Dermis microvascular lymphatic vessel endothelial cell (primary cell): ENCODE measurements around the gene TYMP. TPM values are rescaled to one million over a fixed set of nuclear protein-coding genes. Genes with fewer than 3 reads are reported as not detected.
"Not testable (repeated sequence)": the region's sequence is repeated elsewhere in the genome, so short reads cannot be mapped to it uniquely, and the experiment has no call there.

Experiments used
- DNase-seq, 2 donors: peaks; one replicate each; pipeline versions ENCODE4 v3.0.0 to v3.0.0-alpha.2; 2010; ENCODE audit warnings: low read depth in 2 of 2
- total RNA-seq: library from RNA; depleted of rRNA; stranded (reverse); fragments of >200 nt; gene quantifications from 2 replicates; pipeline ENCODE4 v1.2.1, GENCODE V29; 2014

TYMP gene
- total RNA-seq, 1 donor from 2014 or later = 11.9 TPM

- peak; percentile 93 to 98 for DNase-seq
Observed at GRCh38 chr22:50525104-50525857, 4.5 kb downstream of the TYMP start, which contains the start of gene SCO2. Gene SCO2, minus strand, starts transcription at chr22:50525598. Its CDS starts 1,187 bp downstream, at chr22:50524411.

DNA sequence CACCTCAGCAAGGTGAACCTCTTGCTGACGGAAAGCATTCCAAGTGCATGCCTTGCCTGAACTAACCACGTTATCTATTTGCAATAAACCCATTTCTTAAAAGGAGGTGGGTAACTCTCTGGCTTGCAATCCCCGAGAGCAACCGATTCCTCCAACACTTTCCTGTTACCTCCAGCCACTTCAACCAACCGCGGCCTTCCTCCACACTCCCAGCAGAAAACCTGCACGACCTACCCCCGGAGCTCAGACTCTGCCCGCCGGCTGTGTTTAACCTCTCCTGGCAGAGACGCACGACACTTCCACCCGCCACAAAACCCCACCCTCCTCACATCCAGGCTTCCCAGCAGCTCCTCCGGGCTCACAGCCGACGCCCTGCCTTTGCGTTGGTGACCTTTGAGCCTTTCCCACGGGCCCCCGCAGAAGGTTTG is 5.1 kb downstream of the TYMP start:
- DNase-seq = peak in 1 of 2 donors; percentile 22

DNA sequence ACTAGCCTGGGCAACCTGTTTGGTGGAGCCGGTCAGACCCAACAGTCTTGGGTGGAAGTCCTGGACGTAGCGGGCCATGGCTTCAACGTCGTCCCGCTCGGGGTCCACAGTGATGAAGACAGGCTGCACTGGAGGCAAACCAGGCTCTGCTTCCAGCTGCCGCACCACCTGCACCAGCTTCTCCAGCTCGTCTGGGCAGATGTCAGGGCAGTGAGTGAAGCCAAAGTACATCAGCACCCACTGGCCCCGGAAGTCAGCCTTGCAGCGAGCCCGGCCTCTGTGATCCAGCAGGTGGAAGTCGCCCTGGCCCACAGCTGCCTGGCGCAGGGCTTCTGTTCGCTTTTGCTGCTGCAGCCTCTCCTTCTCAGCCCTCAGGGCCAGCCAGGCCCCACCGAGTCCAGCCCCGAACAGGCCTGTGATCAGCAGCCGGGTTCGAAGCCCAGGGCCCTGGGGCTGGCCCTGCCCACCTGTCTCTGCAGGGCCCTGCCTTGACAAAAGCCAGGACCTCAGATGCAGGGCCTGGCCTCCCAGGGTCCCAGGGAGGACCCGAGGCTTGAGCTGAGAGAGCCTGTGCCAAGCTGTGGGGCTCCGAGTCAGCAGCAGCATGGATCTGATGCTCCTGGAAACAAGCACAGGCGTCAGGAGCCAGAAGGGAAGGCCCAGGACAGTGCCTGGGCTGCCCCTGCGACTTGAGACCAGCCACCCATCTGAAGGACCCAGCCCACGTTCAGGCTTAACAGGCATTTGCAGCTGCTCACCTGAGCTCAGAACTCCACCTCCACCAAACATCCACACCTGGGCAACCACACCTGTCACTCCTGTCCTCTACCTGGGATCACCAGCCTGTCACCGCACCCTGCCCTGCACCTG is 5.8 kb downstream of the TYMP start:
- no peak for DNase-seq

- no peak for DNase-seq
Observed at GRCh38 chr22:50523458-50523805, 6.4 kb downstream of the TYMP start.

DNA sequence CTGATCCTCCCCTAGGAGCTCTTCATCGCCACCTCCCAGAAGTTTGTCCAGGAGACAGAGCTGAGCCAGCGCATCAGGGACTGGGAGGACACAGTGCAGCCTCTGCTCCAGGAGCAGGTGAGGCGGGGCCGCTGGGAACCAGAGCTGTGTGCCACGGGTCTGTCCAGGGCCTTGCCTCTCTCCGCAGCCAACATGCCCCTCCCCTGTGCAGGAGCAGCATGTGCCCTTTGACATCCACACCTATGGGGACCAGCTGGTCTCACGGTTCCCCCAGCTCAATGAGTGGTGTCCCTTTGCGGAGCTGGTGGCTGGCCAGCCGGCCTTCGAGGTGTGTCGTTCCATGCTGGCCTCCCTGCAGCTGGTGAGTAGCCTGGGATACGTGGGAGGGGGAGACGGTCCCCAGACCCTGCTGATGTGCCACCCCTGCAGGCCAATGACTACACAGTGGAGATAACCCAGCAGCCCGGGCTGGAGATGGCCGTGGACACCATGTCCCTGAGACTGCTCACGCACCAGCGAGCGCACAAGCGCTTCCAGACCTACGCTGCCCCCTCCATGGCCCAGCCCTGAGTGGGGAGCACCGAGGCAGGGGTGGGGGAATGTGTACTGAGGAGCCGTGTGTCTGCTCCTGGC is 6.9 kb downstream of the TYMP start:
- no peak for DNase-seq

DNA sequence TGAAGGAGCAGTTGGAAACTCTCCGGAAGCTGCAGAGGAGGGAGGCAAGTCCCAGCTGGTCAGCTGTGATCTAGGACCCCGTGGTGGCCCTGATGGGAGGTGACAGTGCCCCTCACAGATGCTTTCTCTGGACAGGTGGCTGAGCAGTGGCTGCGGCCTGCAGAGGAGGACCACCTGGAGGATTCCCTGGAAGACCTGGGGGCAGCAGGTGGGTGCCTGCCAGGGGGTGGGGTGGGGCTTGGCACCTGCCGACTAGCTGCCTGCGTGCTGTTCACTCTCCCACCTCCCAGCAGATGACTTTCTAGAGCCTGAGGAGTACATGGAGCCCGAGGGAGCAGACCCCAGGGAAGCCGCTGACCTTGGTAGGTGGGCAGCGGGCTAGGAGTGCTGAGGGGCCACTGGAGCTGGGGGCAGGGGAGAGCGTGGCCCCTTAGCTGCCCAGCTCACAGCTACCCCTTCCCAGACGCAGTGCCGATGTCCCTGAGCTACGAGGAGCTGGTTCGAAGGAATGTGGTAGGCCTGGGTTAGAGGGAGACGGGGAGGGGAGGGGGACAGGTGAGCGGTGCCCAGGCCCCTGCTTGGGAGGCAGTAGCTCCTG is 7.5 kb downstream of the TYMP start:
- DNase-seq = no peak

- no peak for DNase-seq
Observed at GRCh38 chr22:50521710-50522109, 8.1 kb downstream of the TYMP start.

DNA sequence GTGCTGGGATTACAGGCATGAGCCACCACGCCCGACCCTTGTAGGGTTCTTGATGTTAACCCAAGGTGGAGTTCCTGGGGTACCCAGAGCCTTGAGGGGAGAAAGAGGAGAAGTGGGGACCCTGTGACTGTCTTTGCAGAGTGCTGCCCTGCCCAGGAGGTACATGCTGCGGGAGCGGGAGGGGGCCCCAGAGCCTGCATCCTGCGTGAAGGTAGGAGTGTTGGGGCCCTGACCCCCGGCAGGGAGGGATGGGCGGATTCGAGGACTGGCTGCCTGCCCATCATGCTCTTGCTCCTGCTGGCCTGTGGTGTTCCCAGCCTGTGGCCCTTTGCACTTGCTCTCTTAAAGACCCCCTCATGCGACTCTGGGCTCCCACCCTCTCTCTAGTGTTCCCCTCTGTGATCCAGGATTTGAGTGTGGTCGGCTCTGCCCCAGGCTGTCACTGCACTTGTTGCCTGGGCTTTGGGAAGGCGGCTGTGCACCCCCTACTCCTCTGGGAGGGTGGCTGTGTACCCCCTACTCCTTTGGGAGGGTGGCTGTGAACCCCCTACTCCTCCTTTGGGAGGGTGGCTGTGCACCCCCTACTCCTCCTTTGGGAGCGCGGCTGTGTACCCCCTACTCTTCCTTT is 8.9 kb downstream of the TYMP start:
- DNase-seq = no peak

GRCh38 chr22:50520184-50520583 is 9.6 kb downstream of the TYMP start:
- DNase-seq = not testable (repeated sequence)

DNA sequence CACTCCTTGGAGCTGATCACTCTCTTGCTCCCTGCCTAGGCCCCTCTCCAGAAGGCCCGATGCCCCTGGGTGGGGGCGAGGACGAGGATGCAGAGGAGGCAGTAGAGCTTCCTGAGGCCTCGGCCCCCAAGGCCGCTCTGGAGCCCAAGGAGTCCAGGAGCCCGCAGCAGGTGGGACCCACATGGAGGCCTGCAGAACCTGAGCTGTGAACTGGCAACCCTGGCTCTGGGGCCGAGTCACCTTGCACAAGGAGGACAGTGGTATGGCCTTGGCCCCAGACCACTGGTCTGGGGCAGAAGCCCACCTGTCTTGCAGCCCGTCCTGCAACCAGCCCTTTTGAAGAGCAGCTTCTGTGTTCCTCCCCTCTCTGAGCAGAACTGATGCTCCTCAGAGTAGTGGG is 10.7 kb downstream of the TYMP start:
- DNase-seq = no peak

DNA sequence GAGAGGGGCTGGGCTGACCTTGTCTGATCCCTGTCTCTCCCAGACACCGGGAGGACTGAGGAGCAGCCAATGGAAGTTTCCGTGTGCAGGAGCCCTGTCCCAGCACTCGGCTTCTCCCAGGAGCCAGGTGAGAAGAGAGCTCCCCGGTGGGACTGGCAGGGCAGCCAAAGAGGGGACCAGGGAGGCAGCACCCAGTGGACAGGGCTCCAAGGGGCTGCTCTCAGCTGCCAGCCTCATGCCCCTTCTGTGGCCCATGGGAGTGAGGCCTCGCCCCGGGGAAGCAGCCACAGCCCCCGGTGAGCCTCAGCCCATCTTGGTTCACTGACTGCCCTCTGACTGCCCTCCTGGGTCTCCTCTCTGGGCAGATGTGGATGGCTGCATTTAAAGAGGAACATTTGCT is 11.2 kb downstream of the TYMP start:
- DNase-seq = no peak

DNA sequence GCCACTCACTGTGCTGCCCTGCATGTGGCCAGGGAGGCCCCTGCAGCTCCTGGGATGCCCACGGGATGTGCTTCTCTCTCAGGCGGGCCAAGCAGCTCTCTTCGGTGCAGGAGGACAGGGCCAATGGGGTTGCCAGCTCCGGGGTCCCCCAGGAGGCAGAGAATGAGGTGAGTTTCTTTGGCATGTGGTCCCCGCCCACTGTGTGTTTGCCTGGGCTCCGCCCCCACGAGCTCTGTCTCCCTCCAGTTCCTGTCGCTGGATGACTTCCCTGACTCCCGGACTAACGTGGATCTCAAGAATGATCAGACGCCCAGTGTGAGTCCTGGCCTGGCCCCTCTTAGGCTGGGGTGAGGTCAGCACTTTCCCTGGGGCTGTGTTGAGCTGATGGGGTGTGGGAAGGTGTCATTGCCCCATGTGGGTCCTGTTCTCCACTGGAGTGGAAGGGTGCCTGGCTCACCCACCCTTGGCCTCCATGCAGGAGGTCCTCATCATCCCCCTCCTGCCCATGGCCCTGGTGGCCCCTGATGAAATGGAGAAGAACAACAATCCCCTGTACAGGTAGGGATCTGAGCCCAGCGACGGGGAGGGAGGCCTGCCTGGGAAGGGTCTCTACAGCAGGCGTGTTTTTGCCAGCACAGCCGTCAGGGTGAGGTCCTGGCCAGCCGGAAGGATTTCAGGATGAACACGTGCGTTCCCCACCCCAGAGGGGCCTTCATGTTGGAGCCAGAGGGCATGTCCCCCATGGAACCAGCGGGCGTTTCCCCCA is 12.1 kb downstream of the TYMP start:
- no peak for DNase-seq

- DNase-seq = no peak
Observed at GRCh38 chr22:50516891-50517290, 12.9 kb downstream of the TYMP start.

DNA sequence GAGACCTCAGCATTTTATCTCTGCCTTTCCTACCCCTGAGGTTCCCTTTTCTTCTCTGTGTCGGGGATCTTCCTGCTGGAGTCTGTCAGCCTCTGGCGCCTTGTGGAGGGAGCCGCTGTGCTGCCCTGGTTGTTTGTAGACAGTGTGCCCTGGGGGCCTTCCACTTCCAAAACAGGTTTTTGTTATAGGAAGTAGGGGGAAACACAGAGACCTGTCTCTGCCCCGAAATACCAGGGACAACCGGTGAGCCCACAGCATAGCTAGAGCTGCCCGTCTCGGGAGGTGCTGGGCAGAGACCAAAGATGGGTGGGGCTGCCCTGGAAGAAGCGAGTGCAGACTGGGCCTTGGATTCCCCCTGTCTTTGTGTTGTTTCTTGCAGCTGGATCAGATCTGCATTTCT is 13.7 kb downstream of the TYMP start:
- no peak for DNase-seq

GRCh38 chr22:50513175-50513574 is 16.6 kb downstream of the TYMP start:
- no peak for DNase-seq

GRCh38 chr22:50508897-50509296 is 20.9 kb downstream of the TYMP start:
- no peak for DNase-seq

- peak; percentile 93 to 97 for DNase-seq
Observed at GRCh38 chr22:50507991-50508884, 21.6 kb downstream of the TYMP start, which contains the start of gene NCAPH2. Gene NCAPH2, plus strand, starts transcription at chr22:50508224. Its CDS starts 114 bp downstream, at chr22:50508338.

- peak in 1 of 2 donors; percentile 33 for DNase-seq
Observed at GRCh38 chr22:50507421-50507990, 22.3 kb downstream of the TYMP start, which contains the start of gene LMF2. Gene LMF2, minus strand, starts transcription at chr22:50507702. Its CDS starts 27 bp downstream, at chr22:50507675.
